OCI-LY7 (cell line): Measurements from ENCODE around the gene GRAMD2B.

Source experiments
- CTCF ChIP-seq: fragments of 200-600 bp; sonication (generic); conservative IDR thresholded peaks from 2 replicates; pipeline ENCODE4 v1.5.1; 2014; ENCODE audit warnings: mild to moderate bottlenecking, antibody characterized with exemption, low read length, moderate library complexity, mixed read lengths
- EZH2phosphoT487 ChIP-seq: fragments of 200-600 bp; sonication (generic); IDR thresholded peaks from 2 replicates; pipeline ENCODE4 v1.6.1; 2018; ENCODE audit warnings: low read depth, borderline replicate concordance, mild to moderate bottlenecking, mixed run types, antibody characterized with exemption, low read length, moderate library complexity, mixed read lengths

- no peak for TF ChIP-seq CTCF
- TF ChIP-seq EZH2phosphoT487 = no peak
These were observed 37.4 kb upstream of the GRAMD2B start for GRCh38 chr5:126385524-126386502.
